HG03196 (cell line): Measurements from ENCODE around the gene TSEN34.
"Not testable (repeated sequence)": the region's sequence is repeated elsewhere in the genome, so short reads cannot be mapped to it uniquely, and the experiment has no call there.

Experiments
- ATAC-seq: cut with Tn5 transposase; IDR thresholded peaks from one replicate; pipeline ENCODE4 v1.9.1; 2021; ENCODE audit not compliant: unreplicated experiment

TSEN34 gene

DNA sequence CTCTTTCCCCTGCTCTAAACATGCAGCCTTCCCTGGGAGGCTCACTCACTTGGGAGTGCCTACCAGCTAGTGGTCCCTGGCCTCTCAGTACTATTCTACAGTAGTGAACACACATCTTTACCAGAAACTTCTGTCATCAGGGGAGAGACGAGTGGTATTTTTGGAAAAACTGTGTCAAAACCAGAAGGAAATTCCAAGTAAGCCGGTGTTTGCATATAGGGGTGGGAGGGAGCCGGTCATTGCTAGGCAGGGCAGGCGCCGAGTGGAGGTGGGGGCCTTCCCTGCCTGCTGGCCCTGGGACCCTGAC, 16.5 kb downstream of the TSEN34 start:
- no peak for ATAC-seq

DNA sequence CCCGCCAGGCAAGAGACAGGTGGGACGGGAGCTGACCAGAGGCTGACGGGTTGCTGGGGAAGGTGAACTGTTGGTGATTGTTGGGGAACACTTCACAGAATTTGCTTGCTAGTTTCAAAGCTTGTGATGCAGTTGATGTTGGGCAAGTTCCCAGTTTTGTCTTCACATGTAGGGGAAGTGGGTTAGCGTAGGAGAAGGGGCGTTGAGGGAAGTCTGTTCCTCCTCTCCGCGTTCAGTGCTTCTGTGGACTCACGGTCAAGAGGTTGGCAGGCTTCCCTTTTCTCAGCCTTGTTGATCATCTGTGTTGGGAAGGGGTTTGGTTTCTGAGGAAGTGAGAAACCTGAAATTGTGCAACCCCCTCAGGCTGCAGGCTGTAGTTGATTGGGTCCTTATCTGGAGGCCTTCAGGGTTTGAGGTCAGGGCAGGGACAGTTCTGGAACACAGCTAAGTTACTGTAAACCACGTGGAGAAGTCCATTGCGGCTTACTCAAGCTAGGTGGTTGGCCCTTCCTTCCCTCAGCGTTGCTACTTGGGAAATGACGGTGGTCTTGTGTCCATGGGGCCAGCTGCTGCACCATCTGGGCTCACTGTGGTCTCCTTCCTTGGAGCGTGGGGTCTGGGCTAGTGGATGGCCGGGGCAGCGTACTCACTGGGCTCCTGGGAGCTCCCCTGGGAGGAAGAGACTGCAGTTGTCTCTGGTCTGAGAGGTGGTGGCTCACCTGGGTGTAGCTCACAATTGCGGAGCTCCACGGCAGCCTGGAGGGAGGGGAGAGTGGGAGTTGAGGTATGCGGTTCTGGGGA, 17.1 kb downstream of the TSEN34 start:
- no peak for ATAC-seq

DNA sequence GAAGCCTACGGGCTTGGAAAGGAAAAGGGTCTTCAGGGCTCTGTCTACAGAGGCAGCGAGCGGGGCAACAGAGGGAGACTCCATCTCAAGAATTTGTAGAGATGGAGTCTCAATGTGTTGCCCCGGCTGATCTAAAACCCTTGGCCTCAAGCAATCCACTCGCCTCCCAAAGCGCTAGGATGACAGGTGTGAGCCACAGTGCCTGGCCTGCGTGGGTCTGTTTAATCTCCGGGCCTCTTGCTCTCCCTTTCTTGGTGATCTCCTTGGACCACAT, 17.6 kb downstream of the TSEN34 start:
- no peak for ATAC-seq

DNA sequence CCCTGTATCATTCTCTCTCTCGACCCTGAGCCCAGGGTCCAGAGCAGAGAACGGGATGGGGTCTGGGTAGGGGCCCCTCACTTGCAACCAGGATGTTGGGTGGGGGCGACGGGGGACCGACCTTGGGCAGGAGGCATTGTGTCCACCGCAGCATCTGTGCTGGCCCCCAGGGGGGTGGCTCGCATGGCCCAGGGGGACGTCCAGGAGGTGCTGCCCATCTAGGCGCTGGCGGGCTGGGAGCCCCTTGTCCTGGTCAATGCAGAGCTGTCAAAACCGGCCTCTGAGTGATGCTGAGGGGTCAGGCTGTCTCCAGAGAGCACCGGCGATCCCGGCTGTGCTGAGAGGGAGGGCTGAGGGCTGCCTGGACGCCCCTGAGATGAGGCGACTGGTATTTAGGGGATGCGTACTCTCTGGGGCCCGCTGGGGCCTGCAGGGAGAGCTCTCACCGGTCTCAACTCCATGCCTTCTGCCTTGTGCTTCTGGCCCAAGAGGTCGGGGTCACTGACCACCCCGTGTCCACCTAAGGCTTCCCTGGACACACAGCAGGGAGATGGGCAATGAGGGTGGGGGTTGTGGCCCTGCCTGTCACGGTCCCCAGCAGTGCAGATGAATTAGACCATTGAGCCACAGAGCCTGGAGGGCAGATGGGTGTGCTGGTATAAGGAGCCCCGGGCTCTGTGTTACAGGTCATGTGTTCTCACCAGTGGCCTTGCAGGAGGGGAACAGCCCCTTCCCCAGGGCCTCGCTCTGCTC, 18.1 kb downstream of the TSEN34 start:
- ATAC-seq, result no peak

DNA sequence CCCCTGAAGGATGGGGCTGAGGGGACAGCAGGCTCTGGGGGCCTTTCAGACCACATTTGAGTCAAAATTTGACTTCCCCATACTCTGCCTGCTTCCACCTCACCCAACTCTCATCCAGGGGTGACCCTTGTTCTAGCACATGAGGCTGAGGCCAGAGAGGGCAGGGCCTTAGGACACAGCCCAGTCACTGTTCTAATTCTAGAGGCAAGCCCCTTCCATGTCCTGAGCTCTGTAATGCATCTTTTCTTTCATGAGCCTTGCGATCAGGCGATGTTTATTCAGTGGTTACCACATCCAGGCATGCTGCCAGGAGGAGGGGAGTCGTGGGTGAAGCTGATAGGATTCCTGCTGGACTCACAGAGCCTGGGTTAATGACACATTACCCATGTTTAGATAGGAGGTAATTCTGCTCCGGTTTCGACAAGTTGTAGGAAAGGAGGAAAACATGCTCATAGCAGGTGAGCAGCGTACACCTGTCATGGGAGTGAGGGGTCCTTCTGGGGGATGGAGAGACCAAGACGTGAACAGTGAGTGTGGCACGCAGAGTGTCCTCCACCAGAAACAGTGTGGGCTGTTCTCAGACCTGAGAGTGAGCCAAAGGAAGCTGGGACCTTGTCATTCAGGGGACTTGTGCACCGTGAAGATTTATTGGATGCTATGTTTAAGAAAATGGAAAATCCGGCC, 18.8 kb downstream of the TSEN34 start:
- no peak for ATAC-seq

DNA sequence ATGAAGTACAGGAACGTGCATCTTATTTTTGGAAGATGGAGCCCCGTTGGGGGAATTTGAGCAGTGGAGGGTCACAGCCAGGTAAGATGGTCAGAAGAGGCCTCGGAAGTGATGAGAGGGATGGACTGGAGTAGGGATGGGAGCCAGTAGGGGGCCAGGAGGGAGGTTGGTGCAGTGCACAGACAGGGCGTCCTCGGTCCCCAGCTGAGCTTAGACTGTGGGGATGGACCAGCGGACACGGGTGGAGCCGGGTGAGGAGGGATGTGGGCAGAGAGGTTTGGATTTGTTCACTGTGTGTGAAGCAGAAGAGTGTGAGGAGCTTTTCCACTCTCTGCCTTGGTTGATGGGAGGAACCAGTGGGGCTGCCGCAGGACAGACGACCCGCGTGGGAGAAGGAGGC, 20.1 kb downstream of the TSEN34 start:
- no peak for ATAC-seq

DNA sequence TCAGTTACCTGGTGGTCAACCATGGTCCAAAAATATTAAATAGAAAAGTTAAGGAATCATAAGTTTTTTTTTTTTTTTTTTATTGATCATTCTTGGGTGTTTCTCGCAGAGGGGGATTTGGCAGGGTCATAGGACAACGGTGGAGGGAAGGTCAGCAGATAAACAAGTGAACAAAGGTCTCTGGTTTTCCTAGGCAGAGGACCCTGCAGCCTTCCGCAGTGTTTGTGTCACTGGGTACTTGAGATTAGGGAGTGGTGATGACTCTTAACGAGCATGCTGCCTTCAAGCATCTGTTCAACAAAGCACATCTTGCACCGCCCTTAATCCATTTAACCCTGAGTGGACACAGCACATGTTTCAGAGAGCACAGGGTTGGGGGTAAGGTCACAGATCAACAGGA, 23.1 kb downstream of the TSEN34 start:
- ATAC-seq, result not testable (repeated sequence)

DNA sequence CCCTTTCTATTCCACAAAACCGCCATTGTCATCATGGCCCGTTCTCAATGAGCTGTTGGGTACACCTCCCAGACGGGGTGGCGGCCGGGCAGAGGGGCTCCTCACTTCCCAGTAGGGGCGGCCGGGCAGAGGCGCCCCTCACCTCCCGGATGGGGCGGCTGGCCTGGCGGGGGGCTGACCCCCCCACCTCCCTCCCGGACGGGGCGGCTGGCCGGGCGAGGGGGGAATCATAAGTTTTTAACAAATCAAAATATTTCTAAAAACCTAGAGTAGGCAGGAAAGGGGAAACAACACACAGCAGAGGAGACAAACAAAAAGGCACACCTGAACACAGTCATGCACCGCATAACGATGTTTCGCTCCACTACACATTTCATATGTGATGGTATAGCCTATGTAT, 23.6 kb downstream of the TSEN34 start:
- not testable (repeated sequence) for ATAC-seq

DNA sequence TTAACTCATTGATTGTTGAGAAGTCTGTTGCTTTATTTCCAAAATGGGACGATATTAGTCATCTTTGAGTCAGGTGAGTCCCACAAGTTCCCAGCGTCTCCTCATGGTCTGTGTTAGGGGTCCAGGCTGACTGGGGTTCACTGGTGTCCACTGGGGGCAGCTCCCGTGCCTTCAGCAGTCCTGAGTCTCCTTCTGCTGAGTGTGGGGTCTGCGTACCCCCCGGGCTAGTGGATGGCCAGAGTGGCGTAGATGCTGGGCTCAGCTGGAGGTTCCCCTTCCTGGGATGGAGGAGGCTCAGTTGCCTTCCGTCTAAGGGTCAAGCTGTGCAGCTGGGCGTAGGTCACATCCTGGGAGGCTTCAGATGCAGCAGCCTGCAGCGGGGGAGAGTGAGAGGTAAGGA, 25.8 kb downstream of the TSEN34 start:
- ATAC-seq, result no peak

DNA sequence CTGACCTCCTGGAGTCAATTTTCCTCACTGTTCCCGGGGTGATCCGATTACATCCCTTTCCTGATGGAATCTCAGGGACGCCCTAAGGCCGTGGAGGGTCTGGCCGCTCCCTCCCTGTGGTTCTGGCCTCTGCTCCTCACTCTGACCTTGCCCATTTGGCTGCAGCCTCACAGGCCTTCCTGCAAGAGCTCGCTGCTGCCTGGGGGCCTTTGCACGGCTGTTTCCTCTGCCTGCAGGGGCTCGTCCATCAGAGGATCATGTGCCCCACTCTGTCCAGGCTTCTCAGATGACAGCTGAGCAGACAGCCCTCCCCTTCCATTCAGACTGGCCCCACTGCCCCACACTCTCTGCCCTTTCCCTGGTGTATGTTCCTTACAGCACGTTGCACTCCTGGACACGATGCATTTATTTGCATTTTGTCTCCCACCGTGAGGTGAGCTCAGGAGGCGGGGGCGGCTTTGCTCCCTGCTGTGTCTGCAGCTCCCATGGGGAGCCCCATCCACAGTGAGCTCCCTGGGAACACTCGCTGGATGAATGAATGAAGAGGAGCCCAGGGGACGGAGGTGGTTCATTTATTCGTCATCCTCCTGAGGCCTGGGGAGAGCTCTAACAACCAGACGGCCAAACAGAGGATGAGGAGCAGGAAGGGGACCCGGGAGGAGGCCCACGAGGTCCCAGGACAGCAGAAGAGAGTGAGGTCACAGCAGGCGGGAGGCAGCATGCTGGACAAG, 26.6 kb downstream of the TSEN34 start:
- ATAC-seq, result not testable (repeated sequence)

DNA sequence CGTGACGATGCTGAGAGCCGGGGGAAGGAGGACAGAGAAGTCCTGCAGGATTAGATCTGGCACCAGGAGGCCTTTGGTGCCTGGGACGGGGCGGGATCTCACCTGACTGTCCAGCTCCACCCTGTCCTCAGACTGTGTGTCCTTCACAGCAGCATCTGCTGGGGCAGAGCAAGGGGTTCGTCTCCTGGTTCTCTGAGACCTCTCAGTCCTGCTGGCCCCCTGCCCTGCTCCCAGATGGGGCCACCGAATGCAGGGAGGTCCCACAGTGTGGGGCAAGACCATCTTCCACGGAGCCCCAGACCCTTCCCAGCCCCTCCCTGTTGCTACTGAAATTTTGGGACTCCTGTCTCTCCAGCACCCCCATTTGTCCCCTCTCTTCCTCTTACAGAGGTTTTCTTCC, 27.2 kb downstream of the TSEN34 start:
- ATAC-seq, result no peak

DNA sequence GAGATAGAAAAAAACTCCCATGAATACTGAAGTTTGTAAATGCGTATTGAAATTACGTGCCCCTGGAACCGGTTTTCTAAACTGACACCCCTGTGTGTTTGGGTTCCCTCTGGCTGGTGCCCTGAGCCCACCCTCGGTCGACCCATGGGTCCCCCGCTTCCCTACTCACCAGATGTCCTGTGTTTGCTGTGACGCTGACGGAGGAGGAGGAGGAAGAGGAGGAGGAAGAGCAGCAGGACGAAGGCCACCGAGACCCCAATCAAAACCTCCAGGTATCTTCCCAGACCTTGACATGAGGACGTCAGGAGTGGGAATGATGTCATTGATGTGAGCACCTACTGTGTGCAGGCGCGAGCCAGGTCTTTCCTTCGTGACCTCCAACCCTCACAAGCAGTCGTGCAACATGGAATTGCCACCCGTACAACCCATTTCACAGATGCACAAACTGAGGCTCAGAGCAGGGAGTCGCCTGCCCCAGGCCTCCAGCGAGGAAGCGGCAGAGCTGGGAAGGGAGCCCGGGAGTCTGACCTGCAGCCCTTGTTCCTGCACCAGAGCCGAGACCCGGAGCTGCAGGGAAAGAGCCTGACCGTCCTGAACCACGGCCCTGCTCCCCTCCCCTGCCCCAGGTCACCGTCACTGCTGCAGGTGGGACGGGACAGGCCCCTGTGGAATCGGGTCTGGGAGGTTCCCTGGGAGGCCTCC, 28.0 kb downstream of the TSEN34 start:
- no peak for ATAC-seq

DNA sequence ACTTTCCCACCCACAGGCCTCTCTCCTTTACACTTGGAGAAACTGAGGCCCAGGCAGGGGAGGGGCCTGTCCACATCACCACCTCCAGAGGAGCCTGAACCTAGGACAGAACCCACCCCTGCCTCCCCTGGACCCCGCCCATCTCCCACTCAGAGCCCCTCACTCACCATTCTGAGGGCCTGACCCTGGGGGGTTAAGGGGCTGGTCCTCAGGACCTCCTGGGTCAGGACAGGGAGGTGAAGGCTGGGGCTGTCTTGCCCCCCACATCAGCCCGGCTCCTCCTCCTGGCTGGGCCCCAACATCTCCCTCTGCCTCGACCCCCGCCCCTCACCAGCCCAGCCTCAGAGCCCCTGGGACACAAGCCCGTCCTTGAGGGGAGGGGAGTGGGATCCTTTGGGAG, 28.6 kb downstream of the TSEN34 start:
- ATAC-seq, result not testable (repeated sequence)

DNA sequence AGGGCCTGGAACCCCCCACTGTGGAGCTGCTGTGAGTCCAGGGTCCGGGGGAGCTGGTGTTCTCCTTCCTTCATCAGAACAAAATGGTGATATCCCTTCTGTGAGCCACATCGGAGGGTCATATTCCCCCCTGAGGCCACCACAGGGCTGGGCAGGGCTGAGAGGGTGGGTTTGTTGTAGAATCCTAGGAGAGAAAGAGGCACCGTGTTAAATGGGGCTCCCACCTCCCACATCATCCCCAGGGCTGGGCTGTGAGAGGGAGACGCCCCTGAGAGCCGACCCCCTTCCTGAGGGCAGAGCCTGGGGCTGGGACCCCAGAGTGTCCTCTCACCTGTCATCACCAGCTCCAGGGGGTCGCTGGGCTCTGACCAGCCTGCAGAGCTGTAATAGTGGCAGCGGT, 30.8 kb downstream of the TSEN34 start:
- ATAC-seq, result not testable (repeated sequence)

DNA sequence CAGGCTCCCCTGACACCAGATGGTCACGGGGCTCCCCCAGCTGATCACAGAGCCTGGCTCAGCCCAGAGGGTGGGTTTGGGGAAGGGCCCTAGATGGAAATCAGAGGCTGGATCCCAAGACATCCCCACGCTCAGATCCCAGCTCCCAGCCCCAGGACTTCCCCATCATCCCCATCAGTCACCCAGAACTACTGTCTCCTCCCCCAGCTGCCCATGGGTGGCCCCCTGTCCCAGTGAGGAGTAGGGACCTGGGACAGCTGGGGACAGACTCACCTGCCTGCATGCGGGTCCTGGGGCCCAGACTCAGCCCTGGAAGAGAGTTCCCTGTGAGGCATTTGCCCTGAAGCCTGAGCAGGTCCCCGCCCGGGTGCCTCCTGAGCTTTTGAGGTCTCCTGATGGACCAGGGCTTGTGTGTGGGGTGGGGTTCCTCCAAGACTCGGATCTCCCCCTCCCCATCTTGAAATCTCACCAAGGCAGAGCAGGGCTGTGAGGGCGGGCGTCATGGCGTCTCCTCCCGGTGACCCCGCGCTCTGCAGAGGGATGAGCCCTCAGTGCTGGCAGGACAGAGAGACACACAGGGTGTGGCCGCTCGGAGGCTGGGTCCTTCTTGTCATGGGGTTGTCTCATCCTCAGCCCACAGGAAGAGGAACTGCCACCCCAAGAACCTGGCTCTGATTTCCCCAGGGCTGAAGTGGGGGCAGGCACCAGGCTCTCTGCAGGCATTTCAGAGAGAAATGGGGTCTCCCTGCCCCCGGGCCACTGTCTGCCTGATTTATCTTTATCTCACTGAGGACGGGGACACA, 31.6 kb downstream of the TSEN34 start, which contains the start of gene LILRB3:
Gene LILRB3 (minus strand): TSS at position 534 of the 803 bp plus-strand sequence. CDS start 31 bp downstream, at position 503.
- not testable (repeated sequence) for ATAC-seq

DNA sequence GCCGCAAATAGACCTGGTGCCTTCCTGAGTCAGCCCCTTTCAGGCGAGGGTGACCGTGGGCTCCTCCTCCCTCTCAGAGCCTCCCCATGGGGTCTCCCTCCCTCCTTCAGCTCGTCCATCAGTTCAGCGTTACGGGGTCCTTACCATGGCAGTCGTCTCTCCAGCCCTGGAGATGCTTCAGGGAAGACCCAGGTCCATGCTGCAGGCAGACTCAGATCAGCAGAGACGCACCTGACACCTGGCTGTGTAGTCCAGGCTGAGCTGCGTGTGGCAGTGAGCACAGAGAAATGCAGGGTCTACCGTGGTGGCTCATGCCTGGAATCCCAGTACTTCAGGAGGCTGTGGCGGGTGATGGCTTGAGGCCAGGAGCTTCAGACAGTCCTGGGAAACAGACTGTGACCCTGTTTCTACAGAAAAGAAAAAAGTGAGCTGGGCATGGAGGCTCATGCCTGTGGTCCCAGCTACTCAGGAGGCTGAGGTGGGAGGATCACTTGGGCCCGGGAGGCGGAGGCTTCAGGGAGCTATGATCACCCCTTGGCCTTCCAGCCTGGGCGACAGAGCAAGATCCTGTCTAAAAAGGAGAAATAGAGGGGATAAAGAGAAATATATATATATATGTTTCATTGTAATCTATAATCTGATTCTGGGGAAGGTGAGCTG, 32.3 kb downstream of the TSEN34 start:
- ATAC-seq, result not testable (repeated sequence)

DNA sequence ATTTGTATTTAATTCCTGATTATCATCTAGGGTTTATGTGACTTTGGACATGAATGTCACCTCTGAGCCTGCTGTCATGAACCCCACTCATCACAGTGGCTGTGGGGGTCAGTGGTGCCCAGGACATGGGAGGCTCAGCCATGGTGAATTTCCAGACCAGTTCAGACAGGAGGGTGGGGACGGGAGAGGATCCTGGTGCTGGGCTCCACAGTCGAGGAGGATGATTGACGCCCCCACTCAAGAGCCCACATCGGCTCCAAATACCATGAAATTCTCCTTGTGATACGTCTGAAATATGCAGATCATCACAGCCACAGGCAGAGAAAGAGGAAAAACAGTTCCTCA, 32.8 kb downstream of the TSEN34 start:
- not testable (repeated sequence) for ATAC-seq

DNA sequence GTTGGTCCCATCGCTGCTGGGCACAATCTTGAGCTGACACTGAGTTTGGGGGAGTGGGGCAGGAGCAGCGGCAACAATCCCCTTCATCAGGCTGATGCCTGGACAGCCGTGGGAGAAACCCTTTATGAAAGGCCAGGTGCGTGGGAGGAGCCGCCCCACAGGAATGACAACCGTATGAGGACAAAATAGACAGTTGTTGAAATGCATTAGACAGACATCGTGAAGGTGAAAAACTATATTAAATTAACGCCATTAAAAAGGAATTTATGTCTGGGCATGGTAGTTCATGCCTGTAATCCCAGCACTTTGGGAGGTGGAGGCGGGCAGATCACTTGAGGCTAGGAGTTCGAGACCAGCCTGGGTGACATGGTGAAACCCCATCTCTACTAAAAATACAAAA, 33.5 kb downstream of the TSEN34 start:
- ATAC-seq, result not testable (repeated sequence)

DNA sequence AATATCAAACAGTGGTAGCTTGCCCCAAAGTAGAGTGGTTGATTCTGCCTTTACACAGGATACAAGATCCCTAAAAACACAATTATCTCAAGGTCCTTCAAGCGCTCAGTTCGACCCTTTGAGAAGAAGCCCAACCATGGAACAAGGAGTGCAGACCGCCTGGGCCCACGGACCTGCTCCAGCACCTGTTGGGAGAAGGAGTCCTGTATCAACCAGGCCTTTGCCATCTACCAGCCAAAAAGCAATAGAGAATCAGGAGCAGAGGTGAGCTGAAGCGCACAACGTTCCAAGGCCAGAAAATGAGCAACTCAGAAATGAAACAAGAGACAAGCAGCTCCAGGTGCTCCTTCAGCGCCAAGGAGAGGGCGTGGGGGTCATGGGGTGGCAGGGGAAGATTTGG, 38.0 kb downstream of the TSEN34 start:
- no peak for ATAC-seq

DNA sequence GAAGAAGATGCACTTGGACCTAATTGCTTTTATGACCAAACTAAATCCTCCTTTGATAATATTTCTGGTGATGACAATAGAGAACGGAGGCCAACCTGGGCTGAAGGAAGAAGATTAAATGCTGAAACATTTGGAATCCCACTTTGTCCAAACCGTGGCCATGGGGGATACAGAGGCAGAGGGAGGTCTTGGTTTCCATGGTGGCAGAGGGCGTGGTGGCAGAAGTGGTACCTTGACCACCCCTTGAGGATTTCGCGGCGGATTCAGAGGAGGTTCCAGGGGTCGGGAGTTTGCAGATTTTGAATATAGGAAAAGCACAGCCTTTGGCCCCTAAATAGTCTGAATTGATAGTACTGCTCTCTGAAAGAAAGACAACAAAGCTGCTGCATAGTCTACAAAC, 38.9 kb downstream of the TSEN34 start:
- ATAC-seq, result no peak
